CD4-positive, CD25-positive, alpha-beta regulatory T cell (primary cell): Measurements from ENCODE around the gene MOCOS. TPM values are rescaled to one million over a fixed set of nuclear protein-coding genes. Genes with fewer than 3 reads are reported as not detected.

Experiments used
- ATAC-seq, 2 donors: fragments of 150-1000 bp; cut with Tn5 transposase; one replicate each; pipeline ENCODE4 v1.10.0; 2021; ENCODE audit warnings: low read depth in 2 of 2, moderate number of reproducible peaks in 2 of 2, moderate library complexity in 1 of 2
- DNase-seq, 3 donors: peaks; one replicate each; pipeline versions ENCODE4 v3.0.0 to v3.0.0-alpha.2; 2012 to 2022; ENCODE audit warnings: mixed read lengths in 1 of 3
- H3K27ac ChIP-seq: one replicate; pipeline ENCODE4 v1.7.0; 2013; ENCODE audit warnings: mild to moderate bottlenecking, low read length; ENCODE audit not compliant: insufficient read depth, poor library complexity, severe bottlenecking
- H3K27me3 ChIP-seq: one replicate; pipeline ENCODE4 v1.7.0; 2013; ENCODE audit warnings: low read length; ENCODE audit not compliant: control insufficient read depth, insufficient read depth
- H3K36me3 ChIP-seq: one replicate; pipeline ENCODE4 v1.7.0; 2013; ENCODE audit warnings: mild to moderate bottlenecking, low read length, moderate library complexity; ENCODE audit not compliant: control insufficient read depth, insufficient read depth
- H3K4me1 ChIP-seq: 2 replicates; pipeline ENCODE4 v1.7.0; 2013; ENCODE audit warnings: mild to moderate bottlenecking, low read length; ENCODE audit not compliant: insufficient read depth, control insufficient read depth, poor library complexity, severe bottlenecking
- H3K4me3 ChIP-seq: one replicate; pipeline ENCODE4 v1.7.0; 2013; ENCODE audit warnings: low read depth, mild to moderate bottlenecking, low read length, moderate library complexity
- H3K9me3 ChIP-seq, 2 experiments: 1 replicate in 1 of 2; 2 replicates in 1 of 2; pipeline ENCODE4 v1.7.0; 2013; ENCODE audit warnings: low read length in 2 of 2, mild to moderate bottlenecking in 1 of 2, moderate library complexity in 1 of 2; ENCODE audit not compliant: control insufficient read depth in 2 of 2
- H3K27ac Mint-ChIP-seq, 3 donors: one replicate each; pipeline ENCODE4 v1.8.0; 2020 to 2022; ENCODE audit warnings: mild to moderate bottlenecking in 3 of 3, mixed read lengths in 3 of 3, moderate library complexity in 2 of 3
- H3K27me3 Mint-ChIP-seq: one replicate; pipeline ENCODE4 v1.8.0; 2022; ENCODE audit warnings: mild to moderate bottlenecking, mixed read lengths
- H3K36me3 Mint-ChIP-seq: one replicate; pipeline ENCODE4 v1.8.0; 2020; ENCODE audit warnings: mixed read lengths
- H3K4me1 Mint-ChIP-seq, 4 donors: one replicate each; pipeline ENCODE4 v1.8.0; 2020 to 2022; ENCODE audit warnings: mixed read lengths in 4 of 4, mild to moderate bottlenecking in 1 of 4
- H3K4me3 Mint-ChIP-seq, 4 donors: one replicate each; pipeline ENCODE4 v1.8.0; 2020 to 2022; ENCODE audit warnings: mild to moderate bottlenecking in 4 of 4, mixed read lengths in 4 of 4, moderate library complexity in 3 of 4
- H3K9me3 Mint-ChIP-seq, 7 donors: one replicate each; pipeline ENCODE4 v1.8.0; 2020 to 2022; ENCODE audit warnings: mixed read lengths in 7 of 7, mild to moderate bottlenecking in 3 of 7, moderate library complexity in 2 of 7
- polyA plus RNA-seq, 4 donors: library from polyadenylated mRNA; unstranded; fragments of 300-500 nt; fragmentation: Illumina TruSeq; gene quantifications; one replicate each; pipeline ENCODE4 v1.2.3, GENCODE V29; 2021
- total RNA-seq: library from RNA; stranded (reverse); gene quantifications from one replicate; pipeline ENCODE4 v1.2.3, GENCODE V29; 2022

The MOCOS gene
- total and polyA plus RNA-seq, 5 donors from 2014 or later: 0.02 TPM; not detected in 4

- Mint-ChIP-seq H3K4me1 (no peaks in the 10 kb centered on the region), H3K36me3 (no peaks in the 10 kb centered on the region), H3K27ac (no peak overlapping the region), H3K27me3 (peaks cover 11% of the 10 kb centered on the region), H3K9me3 (no peaks in the 10 kb centered on the region), H3K4me3 (no peak overlapping the region)
- Histone ChIP-seq H3K36me3 (no peaks in the 10 kb centered on the region), H3K4me3 (no peak overlapping the region), H3K9me3 (no peaks in the 10 kb centered on the region), H3K4me1 (no peaks in the 10 kb centered on the region), H3K27ac (no peak overlapping the region), H3K27me3 (peaks cover 3% of the 10 kb centered on the region)
- DNase-seq: no peak
- ATAC-seq: no peak
Observed at GRCh38 chr18:36309436-36310391, 122.4 kb downstream of the MOCOS start.

DNA sequence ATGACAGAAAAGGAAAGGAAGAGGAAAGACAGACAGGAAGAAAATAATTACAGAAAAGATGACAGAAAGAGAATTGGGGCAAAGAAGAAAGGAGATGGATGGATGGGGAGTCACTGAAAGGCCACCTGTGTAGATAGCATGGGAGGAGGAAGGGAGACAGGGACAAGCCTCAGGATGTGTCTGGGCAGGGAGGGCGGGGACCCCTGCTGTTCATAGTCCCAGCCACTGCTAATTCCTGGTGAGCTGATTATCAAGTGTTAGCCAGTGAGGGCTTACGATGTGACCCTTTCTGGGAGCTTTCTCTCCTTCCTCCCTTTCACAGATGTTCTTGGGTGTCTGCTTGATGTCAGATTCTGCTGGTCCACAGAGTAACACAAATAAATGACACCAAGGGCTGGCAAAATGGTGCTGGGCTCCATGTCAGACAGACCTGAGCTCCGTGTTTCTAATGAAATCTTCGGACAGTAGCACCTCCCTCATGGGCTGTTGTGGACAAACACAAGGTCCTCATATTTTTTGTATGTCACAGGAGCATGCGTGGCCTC, 123.8 kb downstream of the MOCOS start:
- DNase-seq (no peak), ATAC-seq (no peak)
- H3K27me3 Mint-ChIP-seq: peaks cover 16% of the 10 kb centered on the region
- no peaks in the 10 kb centered on the region for H3K4me1 Mint-ChIP-seq
- no peaks in the 10 kb centered on the region for H3K36me3 Mint-ChIP-seq
- Histone ChIP-seq H3K27me3 (peaks cover 2% of the 10 kb centered on the region), H3K27ac (no peak overlapping the region), H3K36me3 (no peaks in the 10 kb centered on the region), H3K4me3 (no peak overlapping the region), H3K9me3 (no peaks in the 10 kb centered on the region), H3K4me1 (no peaks in the 10 kb centered on the region)
- H3K4me3 Mint-ChIP-seq: no peak overlapping the region
- no peaks in the 10 kb centered on the region for H3K9me3 Mint-ChIP-seq
- no peak overlapping the region for H3K27ac Mint-ChIP-seq

- Mint-ChIP-seq H3K27me3 (peaks cover 21% of the 10 kb centered on the region), H3K9me3 (peaks cover 0 to 5% (median 2%) of the 10 kb centered on the region in 7 donors), H3K4me3 (no peak overlapping the region), H3K4me1 (no peaks in the 10 kb centered on the region), H3K36me3 (no peaks in the 10 kb centered on the region), H3K27ac (no peak overlapping the region)
- no peak overlapping the region for H3K27ac ChIP-seq
- H3K9me3 ChIP-seq: no peaks in the 10 kb centered on the region
- H3K27me3 ChIP-seq: peaks cover 2% of the 10 kb centered on the region
- H3K4me1 ChIP-seq: no peaks in the 10 kb centered on the region
- no peak overlapping the region for H3K4me3 ChIP-seq
- no peaks in the 10 kb centered on the region for H3K36me3 ChIP-seq
- ATAC-seq: no peak
- no peak for DNase-seq
Observed at GRCh38 chr18:36312806-36313395, 125.6 kb downstream of the MOCOS start.

DNA sequence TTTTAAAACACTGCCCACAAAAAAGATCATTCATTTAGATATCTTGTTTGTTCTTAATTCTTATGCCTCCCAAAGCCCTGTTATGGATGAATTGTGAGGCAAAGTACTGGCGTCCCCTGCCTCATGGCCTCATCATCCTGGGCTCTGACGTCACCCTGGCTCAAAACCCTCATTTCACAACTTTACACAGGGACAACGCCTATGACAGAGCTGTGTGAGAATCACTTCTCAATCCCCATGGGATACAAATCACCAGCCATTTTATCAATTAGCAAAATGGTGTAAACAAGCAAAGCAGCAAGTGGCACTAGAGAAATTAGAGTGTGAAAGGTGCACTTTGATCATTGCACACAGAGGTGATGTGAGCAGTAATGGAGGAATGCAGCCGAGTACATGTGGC, 126.8 kb downstream of the MOCOS start:
- no peaks in the 10 kb centered on the region for H3K36me3 ChIP-seq
- H3K27ac ChIP-seq: no peak overlapping the region
- H3K9me3 ChIP-seq: peaks cover 2 to 4% of the 10 kb centered on the region in 2 experiments
- H3K27me3 Mint-ChIP-seq: peaks cover 16% of the 10 kb centered on the region
- no peaks in the 10 kb centered on the region for H3K36me3 Mint-ChIP-seq
- no peak overlapping the region for H3K4me3 ChIP-seq
- ATAC-seq (no peak), DNase-seq (no peak)
- peaks cover 0 to 13% (median 5%) of the 10 kb centered on the region in 7 donors for H3K9me3 Mint-ChIP-seq
- peaks cover 2% of the 10 kb centered on the region for H3K27me3 ChIP-seq
- H3K27ac Mint-ChIP-seq: no peak overlapping the region
- no peaks in the 10 kb centered on the region for H3K4me1 ChIP-seq
- H3K4me1 Mint-ChIP-seq: no peaks in the 10 kb centered on the region
- H3K4me3 Mint-ChIP-seq: no peak overlapping the region

DNA sequence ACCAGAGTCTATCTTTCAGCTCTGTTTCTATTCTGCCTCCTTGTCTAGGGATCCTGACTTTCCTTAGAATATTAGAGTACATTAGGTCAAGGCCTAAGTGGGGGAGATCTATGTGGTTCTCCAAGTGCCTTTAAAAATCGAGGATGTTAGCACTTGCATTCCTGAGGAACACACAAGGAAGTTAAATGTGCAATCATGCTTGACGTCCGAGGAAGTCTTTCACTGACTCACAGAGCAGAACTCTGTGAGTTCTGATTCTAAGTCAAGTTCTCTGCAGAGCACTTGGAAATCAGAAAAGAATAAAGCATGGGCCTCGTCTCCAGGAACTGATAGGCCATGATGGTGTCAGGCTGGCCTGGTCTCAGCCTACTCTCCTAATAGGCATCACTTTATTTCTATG, 127.5 kb downstream of the MOCOS start:
- DNase-seq: no peak
- Mint-ChIP-seq H3K27ac (no peak overlapping the region), H3K4me3 (no peak overlapping the region), H3K4me1 (no peaks in the 10 kb centered on the region), H3K36me3 (no peaks in the 10 kb centered on the region), H3K9me3 (peaks cover 0 to 18% (median 9%) of the 10 kb centered on the region in 7 donors), H3K27me3 (peaks cover 18% of the 10 kb centered on the region)
- H3K27ac ChIP-seq: no peak overlapping the region
- H3K9me3 ChIP-seq: peaks cover 2 to 6% of the 10 kb centered on the region in 2 experiments
- no peak for ATAC-seq
- peaks cover 2% of the 10 kb centered on the region for H3K27me3 ChIP-seq
- no peaks in the 10 kb centered on the region for H3K4me1 ChIP-seq
- H3K36me3 ChIP-seq: no peaks in the 10 kb centered on the region
- H3K4me3 ChIP-seq: no peak overlapping the region

DNA sequence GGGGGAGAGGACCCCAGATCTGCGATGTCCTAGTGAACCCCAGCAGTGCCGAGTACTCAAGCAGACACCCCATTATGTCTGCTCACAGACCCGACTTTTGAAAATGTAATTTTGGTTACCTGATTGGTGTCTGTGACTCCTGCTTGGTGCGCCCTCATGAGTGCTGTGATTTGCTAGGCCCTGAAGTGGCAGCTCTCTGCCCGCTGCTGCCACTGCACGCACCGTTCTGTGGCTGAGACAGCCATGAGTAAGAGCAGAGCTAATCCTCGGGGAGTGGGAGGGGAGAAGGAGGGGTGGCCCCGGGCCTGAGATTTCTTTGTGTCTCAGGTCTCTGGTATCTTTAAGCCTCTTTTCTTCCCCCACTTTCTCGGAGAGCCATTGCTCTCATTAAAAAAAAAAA, 128.4 kb downstream of the MOCOS start:
- H3K27me3 Mint-ChIP-seq: peaks cover 20% of the 10 kb centered on the region
- Histone ChIP-seq H3K36me3 (no peaks in the 10 kb centered on the region), H3K9me3 (peaks cover 2 to 6% of the 10 kb centered on the region in 2 experiments), H3K27me3 (peaks cover 2% of the 10 kb centered on the region), H3K4me3 (no peak overlapping the region), H3K27ac (no peak overlapping the region), H3K4me1 (no peaks in the 10 kb centered on the region)
- no peak overlapping the region for H3K27ac Mint-ChIP-seq
- peaks cover 0 to 18% (median 9%) of the 10 kb centered on the region in 7 donors for H3K9me3 Mint-ChIP-seq
- H3K4me1 Mint-ChIP-seq: no peaks in the 10 kb centered on the region
- ATAC-seq: no peak
- no peaks in the 10 kb centered on the region for H3K36me3 Mint-ChIP-seq
- H3K4me3 Mint-ChIP-seq: no peak overlapping the region
- DNase-seq: no peak

DNA sequence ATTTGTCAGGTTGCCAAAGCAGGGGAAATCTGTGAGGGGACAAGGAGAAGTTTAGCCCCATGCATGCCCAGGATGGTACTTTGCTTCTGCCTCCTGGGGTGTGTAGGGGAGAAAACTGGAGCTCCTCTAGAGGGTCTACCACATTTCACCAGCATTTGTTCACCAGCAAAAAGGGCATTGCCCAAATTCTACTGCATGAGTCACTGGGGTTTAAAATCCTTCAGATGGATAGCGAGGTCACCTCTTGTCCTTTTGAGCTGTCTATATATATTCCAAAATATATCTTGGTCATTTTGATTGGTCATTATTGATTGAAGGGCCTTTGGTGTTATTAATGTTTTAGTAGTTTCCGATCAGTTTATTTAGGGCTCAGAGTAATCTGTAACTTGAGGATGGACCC, 128.9 kb downstream of the MOCOS start:
- DNase-seq (no peak), ATAC-seq (no peak)
- Mint-ChIP-seq H3K36me3 (no peaks in the 10 kb centered on the region), H3K27me3 (peaks cover 20% of the 10 kb centered on the region), H3K9me3 (peaks cover 0 to 18% (median 9%) of the 10 kb centered on the region in 7 donors), H3K27ac (no peak overlapping the region), H3K4me1 (no peaks in the 10 kb centered on the region), H3K4me3 (no peak overlapping the region)
- Histone ChIP-seq H3K36me3 (no peaks in the 10 kb centered on the region), H3K27me3 (peaks cover 2% of the 10 kb centered on the region), H3K4me3 (no peak overlapping the region), H3K27ac (no peak overlapping the region), H3K9me3 (peaks cover 2 to 6% of the 10 kb centered on the region in 2 experiments), H3K4me1 (no peaks in the 10 kb centered on the region)
